Left kidney (tissue), 2 donors: ENCODE results near the gene AK5. TPM values are rescaled to one million over a fixed set of nuclear protein-coding genes. Genes with fewer than 3 reads are reported as not detected.

Source experiments
- DNase-seq: peaks from one replicate; pipeline ENCODE4 v3.0.0-alpha.2; 2013
- polyA plus RNA-seq: library from polyadenylated mRNA; unstranded; fragments of 120-200 nt; gene quantifications from one replicate; pipeline ENCODE4 v1.2.1, GENCODE V29; 2013; ENCODE audit not compliant: insufficient read length

The AK5 gene
- polyA plus RNA-seq, 1 donor, result 4.6 TPM

DNA sequence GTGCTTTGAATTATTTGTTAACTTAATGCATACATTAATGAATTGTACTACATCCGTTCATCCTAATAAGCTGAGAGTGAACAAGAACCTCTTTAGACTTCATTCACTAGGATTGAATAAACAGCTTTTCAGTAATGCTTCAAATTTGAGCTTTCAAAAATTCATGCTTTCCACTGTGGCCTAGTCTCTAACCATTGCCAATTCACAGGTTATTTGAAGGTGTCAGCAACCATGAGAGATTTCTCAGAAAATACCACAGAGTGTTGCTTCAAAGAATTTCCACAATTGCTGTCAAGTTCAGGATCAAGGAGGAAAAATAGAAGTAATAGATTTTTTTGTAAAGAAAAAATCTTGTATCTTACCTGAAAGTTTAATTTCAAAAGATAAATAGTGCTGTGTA lies 72.7 kb downstream of the AK5 start:
- no peak for DNase-seq

DNA sequence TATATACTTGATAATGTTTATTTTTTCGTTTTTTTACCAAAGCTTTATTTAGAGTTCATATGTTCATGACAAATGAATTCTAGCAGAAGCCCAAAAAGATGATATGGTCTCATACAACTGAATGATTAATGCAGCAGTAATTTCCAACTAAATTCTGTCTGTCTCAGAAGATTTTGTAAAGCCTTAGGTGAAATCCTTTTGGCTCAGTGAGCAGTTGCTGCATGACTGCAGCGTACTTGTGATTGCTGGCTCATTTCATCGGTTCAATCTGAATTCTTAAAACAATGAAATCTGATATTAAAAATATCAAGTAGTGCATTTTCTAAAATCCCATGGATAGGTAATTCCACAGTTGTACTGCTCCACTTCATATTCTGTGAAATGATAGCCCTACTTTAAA lies 73.2 kb downstream of the AK5 start:
- DNase-seq, result no peak

DNA sequence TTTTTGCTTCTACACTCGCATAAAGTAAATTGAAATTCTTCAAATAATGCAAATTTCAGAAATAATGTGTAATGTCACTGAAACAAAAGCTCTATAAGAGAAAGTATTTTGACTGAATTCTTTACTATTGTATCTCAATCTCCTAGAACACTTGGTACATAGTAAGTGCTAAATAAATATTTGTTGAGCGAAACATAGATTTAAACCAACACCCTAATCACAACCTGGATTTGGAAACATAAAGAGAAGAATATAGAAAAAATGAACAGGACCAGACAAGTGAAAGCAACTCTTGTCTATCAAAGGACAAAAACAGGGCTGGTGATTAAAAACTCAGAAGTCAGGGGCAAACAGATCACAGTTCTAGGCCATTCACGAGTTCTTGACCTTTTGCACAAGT lies 74.3 kb downstream of the AK5 start:
- no peak for DNase-seq

DNA sequence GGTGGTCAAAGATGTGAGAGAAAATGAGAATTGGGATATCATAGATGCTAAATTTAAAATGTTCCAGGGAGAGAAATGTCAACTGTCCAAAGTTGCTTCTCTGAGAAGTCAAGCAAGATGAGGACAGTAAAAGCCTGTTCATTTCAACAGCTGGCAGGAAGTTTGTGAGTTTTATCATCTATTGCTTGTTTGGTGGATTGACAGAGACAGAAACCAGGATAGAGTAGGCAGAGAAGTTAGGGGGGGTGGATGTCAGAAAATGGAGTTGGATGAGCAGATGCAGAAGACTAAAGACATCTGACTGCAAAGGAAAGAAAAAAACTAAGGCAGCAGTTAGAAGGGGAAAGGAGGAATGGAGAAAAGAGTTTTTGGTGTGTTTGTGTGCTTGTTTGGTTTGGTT lies 78.4 kb downstream of the AK5 start:
- DNase-seq, result no peak

DNA sequence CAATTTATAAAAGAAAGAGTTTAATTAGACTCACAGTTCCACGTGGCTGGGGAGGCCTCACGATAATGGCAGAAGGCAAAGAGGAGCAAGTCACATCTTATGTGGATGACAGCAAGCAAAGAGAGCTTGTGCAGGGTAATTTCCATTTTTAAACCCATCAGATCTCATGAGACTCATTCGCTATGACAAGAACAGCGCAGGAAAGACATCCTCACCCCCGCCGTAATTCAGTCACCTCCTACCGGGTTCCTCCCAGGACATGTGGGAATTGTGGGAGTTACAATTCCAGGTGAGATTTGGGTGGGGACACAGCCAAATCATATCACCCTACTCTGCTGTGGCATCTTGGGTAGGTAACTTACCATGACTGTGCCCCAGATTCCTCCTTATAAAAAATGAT lies 79.8 kb downstream of the AK5 start:
- no peak for DNase-seq

DNA sequence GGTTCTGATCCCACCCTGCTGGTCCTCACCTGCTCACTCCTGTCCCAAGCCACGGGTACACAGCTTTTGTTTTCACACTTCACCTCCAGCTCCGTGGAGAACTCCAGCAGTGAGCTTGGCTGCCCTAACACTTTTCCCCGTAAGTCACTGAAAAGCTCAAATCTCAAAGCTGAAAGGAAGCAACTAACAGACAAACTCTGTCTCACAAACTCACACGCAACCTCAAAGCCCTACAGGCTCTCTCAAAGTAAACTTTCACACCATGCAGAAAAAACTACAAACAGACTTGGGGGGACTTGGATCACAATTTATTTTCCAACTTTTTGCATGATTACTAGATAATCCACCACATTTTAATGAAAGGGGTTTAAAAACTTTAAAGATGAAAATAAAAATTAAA lies 88.3 kb downstream of the AK5 start:
- no peak for DNase-seq

DNA sequence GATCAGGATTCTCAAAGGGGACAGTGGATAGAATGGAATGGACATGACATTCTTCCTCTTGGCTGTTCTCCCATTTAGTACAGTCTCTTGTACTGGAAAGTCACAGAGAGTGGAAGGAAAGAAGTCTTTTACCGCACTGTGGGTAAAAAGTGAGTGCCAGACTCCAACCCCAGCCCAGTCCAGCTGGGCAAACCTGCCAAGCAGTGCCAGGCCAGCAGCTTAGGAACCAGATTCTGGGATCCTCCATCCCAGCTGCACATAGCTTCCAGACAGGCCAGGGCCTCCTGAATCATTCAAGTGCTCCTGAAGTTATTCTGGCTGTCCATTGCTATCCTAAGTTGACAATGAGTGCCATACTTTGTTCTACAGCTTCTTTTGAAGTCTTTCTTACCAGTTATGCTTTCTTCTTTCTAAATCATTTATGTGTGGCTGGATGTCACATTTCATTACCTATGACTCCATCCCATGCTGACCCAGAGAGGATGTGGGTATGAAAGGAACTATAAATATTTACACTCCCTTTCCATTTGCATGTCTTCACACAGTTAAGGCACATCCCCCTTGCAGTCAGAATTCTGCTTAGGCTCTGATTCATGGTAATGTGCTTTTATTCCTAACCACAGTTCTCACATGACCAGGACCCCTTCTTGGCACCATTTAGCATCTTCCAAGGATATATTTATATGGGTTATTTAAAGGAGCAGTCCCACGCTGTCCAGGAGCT lies 88.9 kb downstream of the AK5 start:
- DNase-seq, result no peak

DNA sequence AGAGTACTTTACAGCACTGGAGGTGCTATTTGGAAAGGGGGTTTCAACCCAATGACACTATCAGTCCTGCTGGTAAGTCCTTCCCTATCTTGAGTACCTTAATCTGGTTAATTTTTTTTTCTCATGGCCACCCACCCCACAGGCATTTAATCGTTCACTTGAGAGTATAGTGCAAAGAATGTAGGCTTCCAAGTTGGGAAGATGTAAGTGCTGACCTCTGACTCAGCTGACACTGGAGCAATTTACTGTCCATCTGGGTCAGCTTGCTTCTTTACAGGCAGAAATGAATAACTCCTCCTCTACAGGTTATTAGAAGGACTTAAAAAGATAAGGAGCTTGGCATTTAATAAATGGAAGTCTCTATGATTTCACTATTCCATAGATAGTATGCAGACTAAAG lies 89.6 kb downstream of the AK5 start:
- no peak for DNase-seq

DNA sequence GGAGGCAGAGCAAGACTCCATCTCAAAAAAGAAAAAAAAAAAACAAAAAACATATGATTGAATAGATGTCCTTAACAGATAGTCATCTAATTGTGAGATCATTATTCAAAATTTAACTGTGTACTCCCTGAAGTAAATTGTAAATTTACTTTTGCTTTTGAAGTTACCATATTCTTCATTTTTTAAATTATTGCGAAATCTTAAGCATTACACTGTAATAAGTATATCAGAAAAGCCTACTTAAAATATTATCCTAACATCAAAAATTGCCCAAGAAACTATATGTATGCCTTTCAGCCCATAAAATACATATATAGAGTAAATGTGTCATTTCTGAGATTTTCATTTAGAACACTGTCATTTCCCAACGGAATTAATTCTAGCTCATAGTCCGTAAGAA lies 91.9 kb downstream of the AK5 start:
- no peak for DNase-seq

DNA sequence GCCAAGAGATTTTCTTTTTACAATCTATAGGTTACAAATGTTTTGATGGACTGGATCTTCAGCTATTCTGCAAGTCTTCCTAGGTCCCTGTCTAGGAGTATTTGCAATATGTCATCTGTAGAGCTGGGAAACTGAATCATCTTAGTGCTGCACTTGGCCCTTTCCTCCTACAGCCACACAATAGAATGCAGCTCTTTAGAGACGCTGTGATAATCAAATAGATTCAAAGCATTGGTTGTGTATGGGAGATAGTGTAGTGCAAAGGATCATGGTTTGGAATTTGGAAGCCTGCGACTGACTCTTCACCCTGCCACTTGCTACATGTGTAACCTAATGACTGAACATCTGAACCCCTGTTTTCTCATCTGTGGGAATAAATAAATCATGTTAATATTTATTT lies 93.7 kb downstream of the AK5 start:
- DNase-seq, result no peak

DNA sequence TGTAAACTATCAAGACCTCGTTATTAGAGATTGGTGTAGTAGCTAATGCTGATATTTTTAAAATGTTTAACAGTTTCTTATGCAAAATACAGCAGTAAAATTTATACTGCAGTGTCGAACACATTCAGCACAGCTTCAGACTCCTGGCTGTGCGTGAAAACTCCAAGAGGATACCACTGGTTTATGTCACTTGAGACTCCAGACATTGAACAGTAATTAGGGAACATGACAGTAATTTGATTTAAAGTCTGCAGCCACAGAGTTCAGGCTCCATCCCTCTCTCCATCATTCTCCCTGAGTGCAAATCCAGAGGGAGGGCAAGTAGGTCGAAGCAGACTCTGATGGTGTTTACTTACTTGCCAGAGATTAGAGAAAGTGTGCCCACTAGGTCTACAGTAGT lies 94.2 kb downstream of the AK5 start:
- DNase-seq, result no peak

DNA sequence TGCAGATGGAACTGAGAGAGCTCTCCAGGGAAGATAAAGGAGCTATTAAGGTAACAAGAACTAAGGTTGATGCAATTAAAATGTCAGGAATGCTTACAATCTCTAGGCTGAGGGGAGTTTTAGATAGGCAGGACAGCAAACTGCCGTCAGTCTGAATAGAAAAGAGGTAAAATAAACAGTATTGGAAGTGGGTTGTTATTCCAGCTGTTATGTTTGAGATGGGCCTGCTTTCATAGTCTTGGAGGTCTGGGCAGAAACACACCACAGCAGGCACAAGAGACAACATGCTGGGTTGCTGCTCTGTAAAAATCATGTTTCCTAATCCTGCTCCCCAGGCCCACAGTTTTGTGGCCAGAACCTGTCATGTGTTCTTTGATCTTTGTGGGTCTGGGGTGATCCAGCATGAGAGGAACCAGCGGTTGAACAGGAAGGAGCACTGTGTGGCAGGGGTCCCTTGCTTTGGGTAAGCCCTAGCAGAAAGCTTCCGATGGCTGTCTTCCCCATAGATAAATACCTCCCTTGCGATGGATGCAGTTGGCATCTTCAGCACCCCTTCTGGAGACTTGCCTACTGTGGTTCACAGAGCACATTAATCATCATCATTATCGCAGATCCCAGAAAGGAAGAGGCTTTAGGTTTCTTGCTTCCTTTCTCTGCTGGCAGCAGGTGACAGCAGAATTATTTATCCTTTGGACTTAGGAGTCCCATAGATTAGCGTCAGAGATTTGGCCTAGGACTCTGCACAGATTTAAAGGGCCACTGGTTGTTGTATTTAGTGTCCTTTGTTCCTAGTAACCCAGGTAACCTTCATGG lies 97.1 kb downstream of the AK5 start:
- DNase-seq, result no peak

DNA sequence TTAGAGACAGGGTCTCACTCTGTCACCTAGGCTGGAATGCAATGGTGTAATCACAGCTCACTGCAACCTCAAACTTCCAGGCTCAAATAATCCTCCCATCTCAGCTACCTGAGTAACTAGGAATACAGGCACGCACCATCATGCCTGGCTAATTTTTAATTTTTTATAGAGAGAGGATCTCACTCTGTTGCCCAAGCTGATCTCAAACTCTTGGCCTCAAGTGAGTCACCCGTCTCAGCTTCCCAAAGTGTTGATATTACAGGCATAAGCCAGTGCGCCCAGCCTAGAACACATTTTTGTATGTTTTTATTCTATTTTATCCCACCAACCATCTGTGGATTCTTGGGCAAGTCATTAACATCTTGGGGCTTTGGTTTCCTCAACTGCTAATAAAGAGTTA lies 100.5 kb downstream of the AK5 start:
- no peak for DNase-seq

DNA sequence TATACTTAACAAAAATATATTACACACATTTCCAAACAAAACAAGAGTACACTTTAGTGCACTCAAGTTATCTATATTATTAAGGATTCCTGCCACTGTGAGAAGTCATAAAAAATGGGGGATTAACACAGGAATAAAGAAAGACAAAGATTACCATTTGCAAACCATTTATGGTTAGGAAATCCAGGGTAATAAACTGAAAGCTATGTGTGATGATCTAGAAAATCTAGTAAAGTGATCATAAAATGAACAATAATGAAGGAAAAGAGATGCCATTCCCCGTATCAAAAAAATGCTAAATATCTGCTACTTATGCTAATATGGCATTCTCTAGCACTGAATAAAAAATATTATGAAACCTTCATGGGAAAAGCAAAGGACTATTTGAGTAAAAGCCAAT lies 101.4 kb downstream of the AK5 start:
- DNase-seq, result no peak

DNA sequence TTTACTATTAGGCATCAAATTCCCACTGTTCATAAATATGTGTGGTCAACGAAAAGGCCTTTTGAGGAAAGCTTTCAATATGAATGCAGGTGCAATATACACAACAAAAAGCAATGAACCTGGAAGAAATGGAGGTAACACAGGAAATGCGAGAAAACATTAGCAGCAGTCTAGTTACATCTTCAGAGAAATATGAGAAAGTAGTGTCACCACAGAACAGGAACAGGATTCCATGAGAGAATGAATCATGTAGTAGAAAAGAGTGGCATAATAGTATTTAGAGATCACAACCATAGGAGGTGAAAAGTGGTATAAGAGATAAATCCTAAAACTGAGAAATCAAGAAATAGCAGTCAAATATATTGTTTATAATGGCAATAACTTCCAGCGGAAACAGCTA lies 103.7 kb downstream of the AK5 start:
- no peak for DNase-seq

DNA sequence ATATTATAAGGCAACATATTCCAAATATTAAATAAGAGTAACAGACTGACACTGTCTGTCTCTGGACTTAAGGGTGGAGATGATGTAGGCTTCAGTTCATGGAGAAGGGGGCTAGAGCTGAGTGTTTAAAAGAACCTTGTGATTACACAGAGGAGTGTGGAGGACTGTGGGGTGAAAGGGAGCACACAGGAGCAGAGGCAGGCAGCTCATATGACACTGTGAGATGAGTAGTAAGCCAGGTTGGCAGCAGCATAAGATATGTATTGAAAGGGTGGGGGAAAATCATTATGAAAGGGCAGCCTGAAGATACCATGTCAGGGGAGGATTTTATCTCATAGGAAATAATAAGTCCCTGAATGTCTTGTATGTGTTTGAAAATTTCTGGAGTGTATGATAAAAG lies 104.5 kb downstream of the AK5 start:
- DNase-seq, result no peak

DNA sequence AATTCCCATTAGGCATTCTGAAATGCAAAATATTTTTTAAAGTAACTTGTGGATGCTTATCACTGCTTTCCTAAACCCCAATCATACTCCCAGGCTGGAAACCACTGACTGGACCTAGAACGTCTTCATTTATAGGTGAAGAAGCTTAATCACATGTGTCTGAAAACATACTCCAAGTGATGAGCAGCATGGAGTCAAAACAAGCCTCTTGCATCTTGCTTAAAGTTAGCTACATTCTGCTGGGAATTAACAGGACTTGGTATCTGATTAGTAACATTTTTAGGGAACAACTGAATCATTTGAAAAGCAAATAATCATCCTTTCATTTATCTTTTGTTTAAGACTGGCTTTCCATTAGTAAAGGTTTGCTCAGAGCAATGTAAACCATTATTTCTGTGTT lies 105.7 kb downstream of the AK5 start:
- no peak for DNase-seq

DNA sequence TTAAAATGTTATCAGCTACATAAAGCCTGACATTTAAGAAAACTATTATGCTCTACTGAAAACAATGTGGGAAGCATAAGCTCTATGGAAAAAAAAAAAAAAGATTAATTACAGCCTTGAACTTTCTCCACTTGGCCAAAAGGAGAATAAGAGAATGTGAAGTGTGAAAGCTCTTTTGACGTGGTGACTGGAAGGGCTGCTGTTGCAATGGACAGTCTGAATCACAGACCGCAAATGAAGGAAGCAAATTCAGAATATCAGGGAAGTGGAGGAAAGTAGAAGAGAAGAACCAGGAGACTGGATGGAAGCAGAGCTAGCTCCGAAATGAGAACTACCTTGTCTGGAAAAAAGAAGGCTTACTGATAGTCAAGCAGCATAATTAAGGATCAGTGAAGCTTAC lies 106.8 kb downstream of the AK5 start:
- no peak for DNase-seq

DNA sequence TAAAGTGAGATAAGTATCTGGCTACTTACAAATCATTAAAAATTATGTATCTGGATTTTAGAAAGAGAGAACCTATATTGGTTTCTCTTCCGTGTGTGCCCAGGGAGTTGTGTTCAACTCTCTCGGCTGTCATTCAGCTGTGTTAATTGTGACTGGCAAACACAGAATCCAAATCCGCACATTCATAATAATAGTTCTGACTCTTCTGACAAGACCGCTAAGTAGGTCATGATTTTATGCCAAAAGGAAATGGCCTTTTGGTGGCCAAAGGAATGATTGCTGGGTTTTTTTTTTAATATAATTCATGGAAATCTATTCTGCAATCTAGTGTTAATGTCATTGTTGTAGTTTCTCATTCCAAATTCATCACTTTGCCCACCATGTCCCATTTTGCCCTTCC lies 110.7 kb downstream of the AK5 start:
- DNase-seq, result no peak

DNA sequence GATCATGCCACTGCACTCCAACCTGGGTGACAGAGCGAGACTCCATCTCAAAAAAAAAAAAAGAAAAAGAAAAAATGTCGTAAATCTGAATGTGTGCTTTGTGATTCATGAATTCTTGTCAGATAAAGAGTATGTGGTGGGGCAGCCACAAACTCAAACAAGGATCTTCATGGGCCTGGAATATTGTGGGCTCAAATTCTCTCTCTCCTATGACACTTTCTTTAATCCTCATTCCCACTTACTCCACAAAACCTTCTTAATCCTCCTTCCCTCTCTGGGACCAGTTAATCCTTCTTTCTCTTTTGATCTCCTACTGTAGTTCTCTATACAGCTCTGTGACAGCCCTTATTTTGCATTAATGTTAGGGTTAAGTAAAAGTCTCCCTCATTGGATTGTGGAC lies 112.3 kb downstream of the AK5 start:
- no peak for DNase-seq

DNA sequence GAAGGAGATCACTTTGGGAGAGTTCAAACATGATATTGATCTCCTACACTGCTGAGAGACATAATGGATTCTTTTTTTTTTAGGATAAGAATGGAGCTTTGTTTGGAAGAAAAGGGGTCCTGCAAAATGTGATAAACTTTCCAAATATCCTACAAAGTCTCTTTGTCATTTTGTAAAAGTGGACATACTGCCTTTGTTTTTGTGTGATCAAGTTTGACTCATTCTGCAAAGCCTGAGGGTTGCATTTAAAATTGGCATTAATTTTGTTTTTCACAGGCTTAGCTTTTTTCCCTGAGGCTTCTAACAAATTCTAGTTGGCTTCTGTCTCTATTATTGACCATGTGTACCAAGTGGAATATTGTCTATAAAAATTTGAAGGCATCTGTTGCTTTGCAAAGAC lies 113.2 kb downstream of the AK5 start:
- no peak for DNase-seq

DNA sequence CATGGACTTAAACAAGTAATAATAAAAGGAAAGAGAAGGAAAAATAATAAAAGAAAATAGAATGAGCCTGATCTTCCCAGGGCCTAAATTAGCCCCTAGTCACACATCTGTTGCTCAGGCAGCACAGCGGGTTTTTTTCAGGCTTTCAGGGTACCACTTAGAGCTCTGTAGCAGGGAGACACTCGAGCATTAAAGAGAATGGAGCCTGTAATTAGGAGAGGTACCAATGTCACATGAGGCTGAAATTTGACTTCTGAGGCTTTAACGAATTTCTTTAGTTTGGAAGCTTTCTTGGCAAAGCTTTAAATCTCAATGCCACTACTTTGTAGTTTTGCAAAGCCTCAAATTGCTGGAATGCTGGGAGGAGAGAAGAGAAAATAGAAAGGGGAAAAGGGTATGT lies 116.3 kb downstream of the AK5 start:
- DNase-seq, result no peak

DNA sequence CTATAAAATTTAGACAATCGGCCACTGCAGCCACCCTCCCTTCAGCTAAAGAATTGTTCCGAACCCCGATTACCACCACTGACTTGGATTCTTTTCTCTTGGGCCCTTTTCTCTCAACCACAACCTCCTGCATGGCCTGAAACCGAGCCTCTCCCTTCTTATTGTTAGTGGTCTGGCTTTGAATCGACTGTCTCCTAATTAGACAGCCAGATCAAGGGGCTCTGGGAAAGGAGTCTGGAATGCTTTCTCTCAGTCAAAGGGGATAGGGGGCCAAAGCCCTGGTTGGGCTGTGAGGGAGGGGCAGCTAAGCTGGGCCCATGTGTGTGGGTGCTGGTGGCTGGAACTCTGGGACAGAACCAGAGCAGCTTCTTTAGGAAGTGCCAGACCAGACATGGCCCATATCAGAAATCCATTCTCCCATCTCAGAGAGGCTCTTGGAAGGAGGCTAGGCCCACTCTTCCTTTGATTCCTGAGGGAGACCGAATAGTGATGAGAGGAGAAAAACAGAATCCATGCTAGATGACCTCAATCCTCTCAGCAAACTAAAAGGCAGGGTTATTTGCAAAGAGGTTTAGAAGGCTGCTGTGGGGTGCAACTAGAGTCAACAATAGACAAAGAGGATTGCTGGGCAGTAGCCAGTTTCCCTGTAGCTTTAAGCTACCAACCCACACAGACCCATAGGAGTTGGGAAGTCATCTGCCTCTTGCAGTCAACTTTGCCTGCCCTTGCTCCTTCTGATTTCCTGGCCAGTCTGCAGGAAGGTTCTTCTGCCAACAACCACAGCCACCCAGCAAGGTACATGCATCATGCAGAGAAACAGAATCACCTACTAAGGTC lies 117.6 kb downstream of the AK5 start:
- no peak for DNase-seq
